GM19324 (cell line): ENCODE measurements around the gene ERG.

Source experiments
- ATAC-seq: cut with Tn5 transposase; IDR thresholded peaks from one replicate; pipeline ENCODE4 v1.9.1; 2021; ENCODE audit warnings: mild to moderate bottlenecking, moderate library complexity; ENCODE audit not compliant: unreplicated experiment, low FRiP score

The ERG gene, protein sequence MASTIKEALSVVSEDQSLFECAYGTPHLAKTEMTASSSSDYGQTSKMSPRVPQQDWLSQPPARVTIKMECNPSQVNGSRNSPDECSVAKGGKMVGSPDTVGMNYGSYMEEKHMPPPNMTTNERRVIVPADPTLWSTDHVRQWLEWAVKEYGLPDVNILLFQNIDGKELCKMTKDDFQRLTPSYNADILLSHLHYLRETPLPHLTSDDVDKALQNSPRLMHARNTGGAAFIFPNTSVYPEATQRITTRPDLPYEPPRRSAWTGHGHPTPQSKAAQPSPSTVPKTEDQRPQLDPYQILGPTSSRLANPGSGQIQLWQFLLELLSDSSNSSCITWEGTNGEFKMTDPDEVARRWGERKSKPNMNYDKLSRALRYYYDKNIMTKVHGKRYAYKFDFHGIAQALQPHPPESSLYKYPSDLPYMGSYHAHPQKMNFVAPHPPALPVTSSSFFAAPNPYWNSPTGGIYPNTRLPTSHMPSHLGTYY

DNA sequence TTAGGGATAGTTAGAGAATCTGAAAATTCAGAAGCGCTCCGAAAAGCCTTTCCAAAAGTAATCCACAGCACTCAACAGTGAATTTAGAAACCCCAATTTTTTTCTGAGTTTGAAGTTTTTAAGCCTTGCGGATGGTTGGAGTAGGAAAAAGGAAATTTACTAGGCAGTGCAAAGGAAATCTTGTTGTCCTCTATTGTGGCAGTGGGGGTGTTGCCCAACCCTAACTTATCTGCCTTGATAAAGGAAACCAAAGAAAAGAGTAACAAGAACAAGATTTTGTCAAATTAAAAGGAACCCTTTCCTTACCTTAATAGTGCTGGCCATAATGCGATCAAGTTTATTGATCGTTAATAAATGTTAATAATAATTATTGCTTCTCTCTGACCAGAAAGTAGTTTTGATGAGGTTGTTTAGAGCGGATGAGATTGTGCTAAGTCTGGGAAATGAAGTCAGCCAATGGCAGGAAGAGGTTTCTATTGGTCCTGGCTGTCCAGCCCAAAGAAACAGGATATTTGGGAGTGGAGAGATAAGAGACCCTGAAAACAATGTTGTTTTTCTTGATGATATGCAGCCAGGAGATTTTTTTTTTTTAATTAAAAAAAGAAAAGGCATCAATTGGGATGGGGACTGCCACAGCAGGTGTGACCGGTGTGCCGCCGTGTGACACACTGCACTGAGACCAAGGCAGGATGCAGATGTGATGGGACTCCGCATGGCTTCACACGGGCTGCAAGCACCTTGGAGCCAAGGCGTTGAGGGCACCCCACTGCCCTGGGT, at the start of gene ERG:
Gene ERG, minus strand, starts transcription at position 421 of the 777 bp plus-strand sequence. Its CDS starts 97 bp downstream, at position 324.
- ATAC-seq: no peak

DNA sequence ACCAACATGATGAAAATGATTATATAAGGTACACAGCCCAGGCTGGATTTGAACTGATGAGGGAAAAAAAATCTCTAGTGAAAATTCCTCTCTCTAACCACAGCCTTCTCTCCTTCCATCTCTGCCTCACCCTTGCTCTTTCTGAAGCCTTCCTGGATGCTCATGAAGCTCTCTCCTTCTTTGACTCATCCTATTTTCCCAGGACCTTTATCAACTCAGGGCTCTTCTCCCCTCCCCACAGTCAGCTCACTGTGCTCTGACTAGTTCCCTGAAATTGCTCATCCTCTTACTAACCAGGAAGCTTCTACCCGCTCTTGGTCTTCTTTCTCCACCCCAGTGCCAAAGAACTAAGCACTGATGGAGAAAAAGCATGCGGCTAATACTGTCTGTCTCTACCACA, 46.4 kb upstream of the ERG start:
- no peak for ATAC-seq

DNA sequence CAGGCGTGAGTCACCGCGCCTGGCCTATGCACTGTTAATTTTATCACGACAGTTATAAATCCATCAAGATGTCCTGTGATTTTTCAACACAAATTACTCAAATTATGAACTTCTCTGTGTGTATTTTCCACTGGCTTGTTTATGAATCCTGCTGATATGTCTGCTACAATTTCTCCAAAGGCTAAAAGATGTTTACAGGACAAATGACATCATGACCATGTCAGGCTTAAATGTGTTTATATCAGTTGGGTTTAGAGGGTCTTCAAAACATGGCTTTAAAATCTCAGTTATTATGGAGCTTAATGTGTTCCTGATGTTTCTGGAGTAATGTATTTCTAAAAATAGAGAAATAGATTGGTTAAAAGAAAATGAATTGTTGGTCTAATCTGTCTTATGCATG, 44.0 kb upstream of the ERG start:
- ATAC-seq: no peak

DNA sequence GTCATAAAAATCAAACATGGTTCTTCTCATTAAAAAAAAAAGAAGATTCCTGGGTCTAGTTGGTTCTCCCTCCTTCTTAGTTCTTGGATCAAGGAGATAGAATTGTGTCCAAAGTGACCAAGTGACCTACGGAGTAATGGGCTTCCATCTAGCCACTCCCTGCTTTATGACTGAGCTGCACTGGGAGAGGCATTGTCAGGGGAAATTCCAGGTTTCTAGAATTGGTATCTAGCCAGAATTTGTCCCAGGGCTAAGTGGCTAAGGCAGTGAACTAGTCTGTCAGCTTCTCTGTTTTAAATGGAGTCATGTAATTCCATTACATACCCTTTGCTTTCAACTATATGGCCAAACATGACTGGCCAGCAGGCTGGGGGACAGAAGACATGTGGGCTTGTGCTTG, 40.1 kb upstream of the ERG start:
- ATAC-seq: no peak

DNA sequence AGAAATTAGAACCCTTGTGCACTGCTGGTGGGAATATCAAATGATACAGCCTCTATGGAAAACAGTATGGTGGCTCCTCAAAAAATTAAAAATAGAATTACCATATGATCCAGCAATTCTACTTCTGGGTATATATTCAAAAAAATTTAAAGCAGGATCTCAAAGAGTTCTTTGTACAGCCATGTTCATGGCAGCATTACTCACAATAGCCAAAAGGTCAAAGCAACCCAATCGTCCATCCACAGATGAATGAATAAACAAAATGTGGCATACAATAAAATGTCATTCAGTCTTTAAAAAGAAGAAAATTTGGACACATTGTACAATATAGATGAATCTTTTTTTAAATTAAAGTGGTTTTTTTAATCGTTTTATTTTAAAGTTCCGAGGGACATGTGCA, 36.3 kb upstream of the ERG start:
- ATAC-seq: no peak

DNA sequence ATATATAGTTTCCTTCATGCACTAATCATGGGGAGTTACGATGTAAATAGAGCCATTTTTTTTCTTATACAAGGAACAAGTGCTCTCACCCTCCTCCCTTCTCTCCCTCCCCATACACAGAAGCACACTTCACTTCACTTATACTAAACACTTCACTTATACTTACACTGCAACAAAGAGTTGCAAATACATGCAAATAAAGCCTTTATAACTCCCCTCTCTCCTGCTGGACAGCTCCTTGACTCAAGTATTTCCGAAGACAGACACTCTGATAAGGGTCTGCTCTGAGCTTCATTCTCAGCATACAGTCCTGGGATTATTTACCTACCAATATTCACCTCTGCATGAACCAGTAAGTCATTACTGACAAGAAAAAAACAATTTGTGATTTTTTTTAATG, 35.6 kb upstream of the ERG start:
- no peak for ATAC-seq

DNA sequence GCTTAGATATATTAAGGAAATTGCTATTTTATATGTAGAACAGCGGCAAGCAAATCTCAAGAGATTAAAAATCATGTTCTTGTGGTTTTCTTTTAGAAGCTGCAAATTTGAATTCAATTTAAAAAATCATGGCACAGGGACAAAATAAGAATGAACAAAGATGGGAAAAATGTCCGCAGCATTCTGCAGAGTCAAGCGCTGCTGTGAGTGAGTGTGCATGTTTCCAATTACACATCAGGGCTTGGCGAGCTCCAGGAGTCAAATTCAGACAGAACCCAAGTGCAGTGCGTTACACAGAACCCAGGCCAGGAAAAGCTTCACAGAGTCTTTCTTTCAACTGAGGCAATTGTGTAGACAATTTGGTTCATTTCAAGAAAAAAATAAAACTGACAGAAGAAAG, 33.3 kb upstream of the ERG start:
- no peak for ATAC-seq

DNA sequence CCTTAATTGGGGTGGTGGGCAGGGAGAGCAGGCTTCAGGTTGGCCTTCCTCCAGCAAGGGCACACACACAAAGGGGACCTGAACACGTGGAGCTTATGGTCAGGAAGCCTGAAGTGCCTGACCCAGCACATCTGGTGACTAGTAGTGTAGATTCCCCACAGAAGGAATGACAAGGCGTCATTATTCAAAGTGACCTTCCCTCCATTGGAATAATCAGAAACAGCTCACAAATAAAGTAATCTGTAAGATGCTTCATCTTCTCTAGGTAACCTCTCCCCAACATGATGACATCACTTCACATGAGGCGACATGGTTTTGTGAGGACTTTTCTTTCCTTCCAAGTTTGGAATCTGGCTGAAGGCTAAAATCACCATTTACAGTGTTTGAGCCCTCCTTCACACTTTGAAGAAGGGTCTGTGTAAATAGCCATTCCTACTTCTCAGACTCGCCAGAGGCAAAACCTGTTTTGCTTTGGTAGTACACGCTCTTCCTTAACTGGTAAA, 32.8 kb upstream of the ERG start:
- ATAC-seq: no peak

DNA sequence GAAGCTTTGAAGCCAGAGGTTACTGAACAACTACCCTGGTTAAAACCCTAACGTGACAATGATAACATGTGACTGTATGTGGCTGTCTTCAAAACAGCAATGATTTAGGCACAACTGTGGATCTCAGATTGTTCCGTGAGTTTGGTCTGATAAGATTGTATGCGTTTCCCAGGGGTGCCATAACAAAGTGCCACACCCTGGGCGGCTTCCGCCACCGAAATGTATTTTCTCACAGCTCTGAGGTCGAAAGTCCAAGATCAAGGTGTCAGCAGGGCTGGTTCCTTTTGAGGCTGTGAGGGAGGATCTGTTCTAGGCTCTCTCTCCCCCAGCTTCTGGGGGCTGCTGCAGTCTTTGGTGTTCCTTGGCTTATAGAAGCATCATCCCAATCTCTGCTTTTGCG, 29.5 kb upstream of the ERG start:
- ATAC-seq: no peak

DNA sequence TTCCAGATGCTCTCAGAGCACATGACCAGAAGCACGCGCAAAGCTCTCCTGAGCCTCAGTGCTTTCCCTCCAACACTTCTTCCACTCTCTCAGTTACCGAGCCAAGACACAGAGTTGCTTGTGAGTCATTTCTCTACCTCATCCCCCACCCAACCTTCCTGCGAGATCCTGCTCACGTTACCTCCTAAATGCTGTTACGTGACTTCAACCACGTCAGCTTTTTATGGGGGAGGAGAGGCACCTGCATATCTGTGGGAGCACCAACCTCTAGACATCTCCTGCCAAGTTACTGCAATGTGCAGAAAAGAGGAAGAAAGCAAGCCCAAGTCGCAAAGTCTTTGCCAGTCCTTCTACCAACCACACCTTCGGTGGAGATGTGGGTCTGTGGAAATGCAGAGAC, 27.2 kb upstream of the ERG start:
- no peak for ATAC-seq

DNA sequence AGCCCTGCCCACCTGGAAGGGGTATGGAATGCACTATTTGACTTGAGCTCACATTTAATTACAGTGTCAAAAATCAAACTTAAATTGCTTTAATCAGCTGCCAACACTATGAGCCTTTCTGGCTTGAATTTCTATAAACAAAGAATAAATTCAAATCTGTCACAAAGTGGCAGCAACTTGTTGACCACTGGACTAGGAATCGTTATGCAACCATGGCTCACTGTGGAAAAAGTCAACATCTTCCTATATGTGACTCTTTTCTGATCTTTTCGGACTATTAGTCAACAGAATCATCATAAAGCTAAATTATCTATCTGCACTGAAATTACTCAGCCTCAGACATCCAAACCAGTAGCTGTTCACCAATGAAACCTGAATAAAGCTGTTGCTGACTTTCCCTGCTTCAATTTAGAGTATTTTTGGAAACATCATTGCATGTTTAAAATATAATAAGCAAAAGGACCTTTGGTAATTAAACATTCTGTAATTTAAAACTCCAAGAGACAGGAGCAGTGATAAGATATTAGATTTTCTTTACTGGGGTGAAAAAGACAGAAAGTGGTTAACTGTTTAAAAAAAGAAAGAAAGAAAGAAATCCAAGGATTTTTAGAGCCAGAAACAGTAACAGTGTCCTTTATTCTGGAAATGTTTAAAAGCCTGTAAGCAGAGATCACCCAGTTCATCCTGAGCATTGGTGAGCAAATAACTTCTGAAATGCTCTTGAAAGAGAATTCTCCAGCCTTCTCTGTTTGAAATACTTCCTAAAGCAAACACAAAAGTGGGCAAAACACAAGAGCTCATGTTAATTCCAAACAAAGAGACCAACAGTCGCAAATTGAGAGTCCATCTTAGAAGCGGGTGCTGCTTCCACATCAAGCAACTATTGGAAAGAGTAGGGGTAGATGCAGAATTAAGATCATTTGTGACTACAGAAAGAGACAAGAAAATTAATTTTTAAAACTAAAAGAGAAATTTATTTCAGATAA, 26.2 kb upstream of the ERG start:
- no peak for ATAC-seq

DNA sequence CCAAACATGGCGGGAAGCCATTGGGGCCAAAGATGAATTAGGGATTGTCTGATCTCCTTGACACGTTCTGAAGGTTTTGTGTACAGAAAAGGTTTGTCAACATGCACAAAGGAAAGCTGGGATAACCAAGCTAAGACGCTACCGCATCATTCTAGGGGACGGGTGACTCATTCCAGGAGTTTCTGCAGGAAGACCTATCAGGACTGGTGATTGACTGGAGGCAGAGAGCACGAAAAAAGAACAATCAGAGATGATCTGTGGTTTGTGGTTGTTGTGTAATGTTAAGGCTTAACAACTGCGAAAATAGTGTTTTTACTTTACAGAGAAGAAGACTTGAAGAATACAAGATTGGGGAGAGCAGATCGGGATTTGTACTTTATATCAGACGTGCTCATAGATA, 22.2 kb upstream of the ERG start:
- ATAC-seq: no peak

DNA sequence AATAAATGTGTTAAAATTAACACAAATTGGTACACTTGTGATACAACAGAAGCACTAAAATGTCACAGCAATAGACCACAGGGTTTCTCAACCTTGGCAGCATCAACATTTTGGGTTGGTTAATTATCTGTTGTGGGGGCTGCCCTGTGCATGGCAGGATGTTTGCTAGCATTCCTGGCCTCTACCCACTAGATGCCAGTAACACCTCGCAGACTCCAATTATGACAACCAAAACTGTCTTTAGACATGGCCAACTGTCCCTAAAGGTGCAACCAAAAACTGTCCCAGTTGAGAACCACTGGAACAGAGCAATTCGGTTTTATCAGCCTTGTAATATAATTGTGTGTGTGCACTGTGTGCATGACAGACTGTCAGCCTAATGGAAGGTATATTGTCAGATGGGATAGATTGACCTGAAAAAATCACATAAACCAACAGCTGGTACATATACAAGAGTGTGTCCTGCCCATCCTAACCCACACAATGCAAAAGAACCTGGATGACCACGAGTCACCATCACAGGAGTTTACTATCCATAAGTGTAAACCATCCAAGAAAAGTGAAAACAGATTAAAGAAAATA, 13.5 kb upstream of the ERG start:
- no peak for ATAC-seq

DNA sequence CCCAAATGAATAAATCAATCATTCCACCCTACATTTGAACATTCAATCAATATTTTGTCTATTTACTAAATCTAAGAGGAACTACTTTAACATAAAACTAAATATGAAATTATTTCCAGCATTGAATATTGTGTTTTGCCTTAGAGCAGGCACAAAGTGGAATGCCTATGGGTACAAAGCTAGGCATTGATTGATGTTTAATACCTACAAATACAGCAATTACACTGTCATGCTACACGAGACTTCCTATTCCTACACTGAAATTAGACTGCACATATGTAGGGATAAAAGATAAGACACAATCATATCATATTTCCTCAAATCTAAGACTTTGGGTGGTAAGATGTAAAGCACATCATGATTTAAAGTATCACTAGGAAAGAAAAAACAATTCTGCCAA, 12.9 kb upstream of the ERG start:
- ATAC-seq: no peak

DNA sequence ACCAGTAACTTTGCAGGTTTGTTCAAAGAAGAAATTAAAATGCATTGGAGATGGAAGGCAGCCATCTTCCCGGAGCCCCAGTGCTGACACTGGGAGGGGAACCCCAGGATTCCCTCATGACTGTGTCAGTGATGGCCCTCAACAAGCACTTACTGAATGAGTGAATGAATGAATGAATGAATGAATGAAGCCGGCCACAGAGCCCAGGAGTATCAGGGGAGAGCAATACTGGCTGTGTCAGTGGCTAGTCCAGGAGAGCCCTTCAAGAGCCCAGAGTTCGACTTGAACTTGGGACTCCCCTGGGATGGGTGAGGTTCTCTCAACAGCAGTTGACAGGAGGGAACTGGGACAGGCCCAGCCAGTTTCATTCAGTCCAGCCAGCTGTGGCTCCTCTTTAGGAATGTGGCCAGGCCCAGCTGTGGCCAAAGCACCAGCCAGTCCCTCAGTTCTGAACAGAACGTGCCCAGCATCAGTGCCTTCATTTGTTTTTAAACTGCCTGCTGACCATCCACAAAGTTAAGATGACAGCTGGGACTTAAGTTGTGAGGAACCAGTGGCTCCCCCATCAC, 9.2 kb upstream of the ERG start:
- no peak for ATAC-seq

DNA sequence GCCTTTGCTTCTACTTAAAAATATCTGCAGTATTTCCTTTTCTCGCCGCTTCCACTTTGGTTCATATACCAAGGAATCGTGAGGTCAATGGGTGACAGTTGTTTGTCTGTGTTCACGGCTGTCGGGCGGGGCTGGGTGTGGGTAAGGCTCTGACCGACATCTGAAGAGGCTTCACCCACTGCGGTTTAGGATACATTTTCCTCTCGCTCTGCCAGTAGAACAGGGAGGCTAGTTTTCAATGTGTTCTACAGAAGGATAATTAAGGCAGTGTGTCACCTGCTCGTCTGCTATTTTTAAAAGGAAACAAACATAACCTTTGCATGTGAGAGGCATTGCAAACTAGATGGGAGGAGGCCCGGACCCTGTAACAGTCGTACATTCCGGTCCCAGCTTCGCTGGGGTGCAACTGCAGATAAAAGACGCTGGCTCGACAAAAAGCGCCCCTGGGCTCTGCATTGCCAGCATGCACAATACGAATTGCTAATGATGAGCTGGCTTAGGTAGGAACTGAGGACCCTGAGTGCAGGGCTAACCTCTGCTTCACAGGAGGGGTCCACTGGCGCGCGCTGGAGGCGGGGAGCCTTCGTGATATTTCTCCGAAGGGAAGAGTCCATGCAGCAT, 8.5 kb upstream of the ERG start:
- ATAC-seq: no peak

DNA sequence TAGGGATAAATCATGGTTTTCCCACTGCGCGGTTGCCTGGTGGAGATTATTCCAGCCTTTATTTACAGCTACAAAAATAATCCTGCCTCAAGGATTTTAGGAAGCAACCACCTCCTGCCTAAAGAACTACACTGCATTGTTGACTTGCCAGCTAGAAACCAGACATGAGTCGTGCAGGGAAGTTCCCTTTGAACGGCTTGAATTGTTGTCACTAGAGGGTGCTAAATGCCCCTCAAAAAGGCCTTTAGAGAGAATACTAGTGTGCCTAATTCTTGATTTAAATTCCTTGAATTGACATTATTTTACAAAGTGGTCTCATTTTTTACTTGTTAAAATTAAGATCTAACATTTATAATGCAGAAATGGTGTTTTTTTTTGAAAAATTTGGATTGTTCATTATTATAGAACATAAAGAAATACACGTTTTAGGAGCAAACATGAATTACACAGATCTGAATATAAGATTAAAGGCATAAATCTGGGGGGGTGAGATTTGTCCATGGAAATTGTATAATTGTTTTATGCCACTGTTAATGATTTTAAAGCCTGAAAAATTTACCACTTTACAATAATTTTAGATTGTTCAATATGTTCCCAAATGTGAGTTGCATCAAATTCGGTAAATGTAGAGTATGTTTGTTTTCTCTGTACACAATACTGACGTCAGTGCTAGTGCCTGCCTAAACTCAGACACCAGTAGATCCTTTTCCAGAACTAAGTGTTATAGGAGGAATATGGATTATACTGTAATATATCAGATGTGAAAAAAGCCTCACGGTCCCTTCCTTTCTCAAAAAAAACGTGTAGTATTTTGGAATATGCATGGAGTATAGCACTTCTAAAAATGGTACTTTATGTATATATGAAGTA, 7.6 kb upstream of the ERG start:
- no peak for ATAC-seq

DNA sequence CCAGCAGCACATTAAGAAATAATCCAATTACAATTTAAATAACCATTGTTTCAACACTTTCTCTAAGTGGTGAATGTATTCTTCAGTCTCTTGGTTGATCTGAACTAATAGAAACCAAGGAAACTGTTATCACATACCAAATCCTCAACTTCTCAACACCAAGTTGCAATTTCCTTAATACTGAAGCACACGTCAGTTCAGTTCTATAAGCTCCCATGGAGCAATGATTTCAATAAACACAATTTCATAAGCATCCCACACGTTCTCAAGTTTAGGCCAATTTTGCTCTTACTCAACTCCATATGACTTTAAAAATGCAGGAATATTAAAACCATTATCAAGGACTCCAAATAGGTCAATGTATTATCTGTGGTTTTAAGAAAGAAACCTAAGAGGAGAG, 5.8 kb upstream of the ERG start:
- no peak for ATAC-seq
